Kidney epithelial cell (primary cell): ENCODE results near the gene FGGY. TPM values are rescaled to one million over a fixed set of nuclear protein-coding genes. Genes with fewer than 3 reads are reported as not detected.

Experiments used
- DNase-seq: peaks from one replicate; pipeline ENCODE4 v3.0.0-alpha.2; 2010; ENCODE audit warnings: low read depth
- H3K27me3 ChIP-seq: 2 replicates; pipeline ENCODE4 v1.6.0; 2011; ENCODE audit warnings: low read length; ENCODE audit not compliant: control insufficient read depth, insufficient read depth
- H3K36me3 ChIP-seq: 2 replicates; pipeline ENCODE4 v1.5.1; 2011; ENCODE audit warnings: low read length; ENCODE audit not compliant: control insufficient read depth, insufficient read depth
- H3K4me3 ChIP-seq: 2 replicates; pipeline ENCODE4 v1.5.1; 2011; ENCODE audit warnings: low read depth, mild to moderate bottlenecking, control low read depth, low read length
- total RNA-seq: library from RNA; depleted of rRNA; stranded (reverse); fragments of >200 nt; gene quantifications from 2 replicates; pipeline ENCODE4 v1.2.3, GENCODE V29; 2015
- TF ChIP-seq, protein P1 (sequence below): IDR thresholded peaks from 2 replicates; pipeline ENCODE4 v1.5.1; 2011; ENCODE audit warnings: mild to moderate bottlenecking, moderate library complexity, low read length, control low read depth, inconsistent platforms; ENCODE audit not compliant: insufficient read depth, poor library complexity, severe bottlenecking

The FGGY gene
- total RNA-seq, 1 donor from 2014 or later: 8.6 TPM

DNA sequence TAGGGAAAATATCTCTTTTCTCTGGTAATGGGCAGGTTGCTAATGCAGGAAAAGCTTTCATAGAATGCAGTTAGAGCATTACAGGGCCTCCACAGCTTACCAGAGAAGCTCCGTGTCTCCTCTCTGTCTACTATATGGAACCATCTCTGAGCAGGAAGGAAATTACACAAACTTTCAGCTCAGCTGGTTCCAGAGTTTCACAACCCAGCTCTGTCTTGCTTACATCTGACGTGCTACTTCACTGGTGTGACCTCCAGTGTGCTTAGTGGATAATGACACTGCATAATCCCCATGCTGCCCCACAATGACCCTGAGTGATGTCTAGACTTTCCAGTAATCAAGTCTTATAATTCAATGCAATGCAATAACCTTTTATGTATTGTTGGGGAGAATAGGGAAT, 4.3 kb upstream of the FGGY start:
- no peak overlapping the region for H3K4me3 ChIP-seq
- TF ChIP-seq, protein P1, sequence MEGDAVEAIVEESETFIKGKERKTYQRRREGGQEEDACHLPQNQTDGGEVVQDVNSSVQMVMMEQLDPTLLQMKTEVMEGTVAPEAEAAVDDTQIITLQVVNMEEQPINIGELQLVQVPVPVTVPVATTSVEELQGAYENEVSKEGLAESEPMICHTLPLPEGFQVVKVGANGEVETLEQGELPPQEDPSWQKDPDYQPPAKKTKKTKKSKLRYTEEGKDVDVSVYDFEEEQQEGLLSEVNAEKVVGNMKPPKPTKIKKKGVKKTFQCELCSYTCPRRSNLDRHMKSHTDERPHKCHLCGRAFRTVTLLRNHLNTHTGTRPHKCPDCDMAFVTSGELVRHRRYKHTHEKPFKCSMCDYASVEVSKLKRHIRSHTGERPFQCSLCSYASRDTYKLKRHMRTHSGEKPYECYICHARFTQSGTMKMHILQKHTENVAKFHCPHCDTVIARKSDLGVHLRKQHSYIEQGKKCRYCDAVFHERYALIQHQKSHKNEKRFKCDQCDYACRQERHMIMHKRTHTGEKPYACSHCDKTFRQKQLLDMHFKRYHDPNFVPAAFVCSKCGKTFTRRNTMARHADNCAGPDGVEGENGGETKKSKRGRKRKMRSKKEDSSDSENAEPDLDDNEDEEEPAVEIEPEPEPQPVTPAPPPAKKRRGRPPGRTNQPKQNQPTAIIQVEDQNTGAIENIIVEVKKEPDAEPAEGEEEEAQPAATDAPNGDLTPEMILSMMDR: no peak
- no peaks in the 10 kb centered on the region for H3K36me3 ChIP-seq
- H3K27me3 ChIP-seq: no peaks in the 10 kb centered on the region
- no peak for DNase-seq

DNA sequence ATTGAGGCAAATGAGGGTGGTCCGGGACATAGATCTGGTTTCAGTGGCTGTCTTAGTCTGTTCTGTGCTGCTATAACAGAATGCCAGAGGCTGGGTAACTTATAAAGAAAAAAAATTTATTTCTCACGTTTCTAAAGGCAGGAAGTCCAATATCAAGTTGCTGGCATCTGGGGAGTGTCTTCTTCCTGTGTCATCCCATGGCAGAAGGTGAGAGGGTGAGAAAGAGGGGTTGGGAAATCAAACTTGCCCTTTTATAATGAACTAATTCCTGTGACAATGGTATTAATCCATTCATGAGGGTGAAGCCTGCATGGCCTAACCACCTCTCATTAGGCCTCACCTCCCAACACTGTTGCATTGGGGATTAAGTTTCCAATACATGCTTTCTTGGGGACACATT, 3.7 kb upstream of the FGGY start:
- H3K4me3 ChIP-seq: no peak overlapping the region
- no peaks in the 10 kb centered on the region for H3K36me3 ChIP-seq
- no peak for DNase-seq
- no peaks in the 10 kb centered on the region for H3K27me3 ChIP-seq
- TF ChIP-seq, protein P1: no peak

DNA sequence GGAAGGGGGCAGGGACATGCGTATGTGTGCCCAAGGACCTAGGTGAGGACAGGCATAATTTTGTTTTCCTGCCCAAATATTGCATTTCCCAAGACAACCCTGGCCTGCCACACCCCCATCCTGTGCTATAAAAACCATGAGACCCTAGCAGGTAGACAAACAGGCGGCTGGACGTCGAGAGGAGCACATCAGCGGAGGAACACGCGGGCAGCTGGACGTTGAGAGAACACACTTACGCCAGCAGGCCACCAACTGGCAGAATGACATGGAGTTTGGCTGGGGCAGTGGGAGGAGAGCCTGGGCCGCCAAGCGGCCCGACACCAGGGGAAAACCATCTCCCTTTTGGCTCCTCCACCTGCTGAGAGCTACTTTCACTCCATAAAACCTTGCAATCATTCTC, 3.0 kb upstream of the FGGY start:
- Histone ChIP-seq H3K27me3 (no peaks in the 10 kb centered on the region), H3K36me3 (no peaks in the 10 kb centered on the region), H3K4me3 (no peak overlapping the region)
- TF ChIP-seq, protein P1: no peak
- DNase-seq: no peak

DNA sequence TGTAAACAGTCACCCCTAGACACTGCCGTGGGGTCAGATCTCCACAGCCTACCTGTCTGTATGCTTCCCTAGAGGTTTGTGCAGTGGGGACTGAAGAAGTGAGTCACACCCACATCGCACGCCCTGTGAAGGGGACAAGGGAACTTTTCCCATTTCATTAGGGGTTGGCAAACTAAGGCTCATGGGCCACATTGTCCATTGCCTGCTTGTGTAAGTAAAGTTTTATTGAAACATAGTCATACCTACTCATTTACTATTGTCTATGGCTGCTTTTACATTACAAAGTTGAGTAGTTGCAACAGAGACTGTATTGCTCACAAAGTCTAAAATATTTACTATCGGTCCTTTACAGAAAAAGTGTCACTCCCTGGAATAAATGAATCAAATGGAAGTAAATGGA, 2.5 kb upstream of the FGGY start:
- Histone ChIP-seq H3K4me3 (no peak overlapping the region), H3K36me3 (no peaks in the 10 kb centered on the region), H3K27me3 (no peaks in the 10 kb centered on the region)
- TF ChIP-seq, protein P1: no peak
- DNase-seq: no peak

- no peaks in the 10 kb centered on the region for H3K36me3 ChIP-seq
- TF ChIP-seq, protein P1: no peak
- DNase-seq: no peak
- H3K4me3 ChIP-seq: peak overlapping the region; percentile 39
- no peaks in the 10 kb centered on the region for H3K27me3 ChIP-seq
Observed at GRCh38 chr1:59295618-59296017, 1.3 kb upstream of the FGGY start.

GRCh38 chr1:59298026-59298583, 1.2 kb downstream of the FGGY start:
- no peak overlapping the region for H3K4me3 ChIP-seq
- TF ChIP-seq, protein P1: no peak
- DNase-seq: no peak

More at GRCh38 chr1:59298026-59298583, 1.2 kb downstream of the FGGY start:
- H3K36me3 ChIP-seq: no peaks in the 10 kb centered on the region
- H3K27me3 ChIP-seq: no peaks in the 10 kb centered on the region
